HFFc6 (cell line): ENCODE data around the gene IPPK. TPM values are rescaled to one million over a fixed set of nuclear protein-coding genes. Genes with fewer than 3 reads are reported as not detected.

Experiments used
- DNase-seq: peaks from one replicate; pipeline ENCODE4 v3.0.0-alpha.2; 2018
- H3K27ac Mint-ChIP-seq: 2 replicates; pipeline ENCODE4 v1.8.0; 2020; ENCODE audit warnings: mild to moderate bottlenecking, mixed read lengths
- H3K27me3 Mint-ChIP-seq: 2 replicates; pipeline ENCODE4 v1.8.0; 2021; ENCODE audit warnings: mild to moderate bottlenecking, moderate library complexity, mixed read lengths; ENCODE audit not compliant: insufficient read depth
- H3K36me3 Mint-ChIP-seq: 2 replicates; pipeline ENCODE4 v1.8.0; 2021; ENCODE audit warnings: low read depth, mixed read lengths
- H3K4me1 Mint-ChIP-seq: 2 replicates; pipeline ENCODE4 v1.8.0; 2020; ENCODE audit warnings: low read depth, mixed read lengths
- H3K4me3 Mint-ChIP-seq: 2 replicates; pipeline ENCODE4 v1.8.0; 2020; ENCODE audit warnings: mild to moderate bottlenecking, moderate library complexity, mixed read lengths
- H3K9me3 Mint-ChIP-seq: 2 replicates; pipeline ENCODE4 v1.8.0; 2020; ENCODE audit warnings: mild to moderate bottlenecking, mixed read lengths
- CTCF ChIP-seq: fragments of 200-600 bp; sonication (generic); IDR thresholded peaks from 2 replicates; pipeline ENCODE4 v1.5.0; 2021; ENCODE audit warnings: antibody characterized with exemption, mild to moderate bottlenecking
- total RNA-seq, 6 experiments: library from RNA; stranded (reverse); fragmentation: NEBNext Ultra II Directional; extraction: Animal tissue kit (Norgen Biotek cat#: 25700); gene quantifications; 2 replicates in 1 of 6; 3 replicates in 5 of 6; pipeline ENCODE4 v1.2.3, GENCODE V29; 2021

Gene IPPK
- total RNA-seq, 6 experiments from 2014 or later, result 10.0 to 14.0 (median 12.5) TPM

- no peak for TF ChIP-seq CTCF
- Mint-ChIP-seq H3K36me3 (peaks cover 9% of the 10 kb centered on the region), H3K9me3 (no peaks in the 10 kb centered on the region), H3K27ac (no peak overlapping the region), H3K4me3 (no peak overlapping the region), H3K27me3 (no peaks in the 10 kb centered on the region), H3K4me1 (peaks cover 14% of the 10 kb centered on the region)
- DNase-seq, result no peak
These were observed 9.7 kb downstream of the IPPK start for GRCh38 chr9:92660266-92660665.

- Mint-ChIP-seq H3K4me3 (no peak overlapping the region), H3K27ac (no peak overlapping the region), H3K36me3 (peaks cover 9% of the 10 kb centered on the region), H3K27me3 (no peaks in the 10 kb centered on the region), H3K4me1 (peaks cover 7% of the 10 kb centered on the region), H3K9me3 (no peaks in the 10 kb centered on the region)
- TF ChIP-seq CTCF, result no peak
- no peak for DNase-seq
These were observed 10.3 kb downstream of the IPPK start for GRCh38 chr9:92659601-92660000.

GRCh38 chr9:92658611-92659010 lies 11.3 kb downstream of the IPPK start:
- DNase-seq, result no peak
- no peaks in the 10 kb centered on the region for H3K27me3 Mint-ChIP-seq
- H3K4me1 Mint-ChIP-seq, result peaks cover 6% of the 10 kb centered on the region
- H3K36me3 Mint-ChIP-seq, result peaks cover 9% of the 10 kb centered on the region
- H3K9me3 Mint-ChIP-seq, result no peaks in the 10 kb centered on the region
- H3K4me3 Mint-ChIP-seq, result no peak overlapping the region
- no peak for TF ChIP-seq CTCF
- no peak overlapping the region for H3K27ac Mint-ChIP-seq

- peaks cover 6% of the 10 kb centered on the region for H3K4me1 Mint-ChIP-seq
- peaks cover 6% of the 10 kb centered on the region for H3K36me3 Mint-ChIP-seq
These were observed 11.8 kb downstream of the IPPK start for GRCh38 chr9:92658176-92658575.

GRCh38 chr9:92657296-92658094 lies 12.4 kb downstream of the IPPK start:
- peaks cover 6% of the 10 kb centered on the region for H3K4me1 Mint-ChIP-seq
- no peak for TF ChIP-seq CTCF
- no peak overlapping the region for H3K27ac Mint-ChIP-seq
- DNase-seq, result no peak
- peaks cover 4% of the 10 kb centered on the region for H3K36me3 Mint-ChIP-seq
- no peaks in the 10 kb centered on the region for H3K27me3 Mint-ChIP-seq
- H3K4me3 Mint-ChIP-seq, result no peak overlapping the region
- no peaks in the 10 kb centered on the region for H3K9me3 Mint-ChIP-seq

More at GRCh38 chr9:92658176-92658575, 11.8 kb downstream of the IPPK start:
- no peak for TF ChIP-seq CTCF
- H3K27ac Mint-ChIP-seq, result no peak overlapping the region
- no peaks in the 10 kb centered on the region for H3K27me3 Mint-ChIP-seq
- DNase-seq, result no peak
- no peaks in the 10 kb centered on the region for H3K9me3 Mint-ChIP-seq
- H3K4me3 Mint-ChIP-seq, result no peak overlapping the region
